ENCODE data around the gene TMEM186. TPM values are rescaled to one million over a fixed set of nuclear protein-coding genes. Genes with fewer than 3 reads are reported as not detected.

The TMEM186 gene
- polyA plus RNA-seq, 1 of the 3 experiments (the other 2 are of a cell fraction), result 13.2 TPM

DNA sequence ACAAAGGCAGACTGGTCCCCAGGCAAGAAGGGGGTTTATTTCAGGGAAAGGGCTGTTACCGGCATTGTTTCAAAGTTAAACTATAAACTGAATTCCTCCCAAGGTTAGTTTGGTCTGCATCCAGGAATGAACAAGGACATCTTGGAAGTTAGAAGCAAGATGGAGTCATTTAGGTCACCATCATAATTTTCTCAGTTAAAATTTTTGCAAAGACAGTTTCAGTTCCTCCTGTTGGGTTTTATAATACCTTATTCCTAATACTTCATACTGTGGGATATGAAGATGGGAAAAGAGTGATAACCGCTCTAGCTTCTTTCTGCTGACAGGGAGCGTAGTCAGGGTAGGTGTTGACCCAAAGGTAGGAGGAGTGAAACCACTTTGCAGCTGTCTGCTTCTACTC, 25.0 kb upstream of the TMEM186 start:
- no peaks in the 10 kb centered on the region for H3K27me3 ChIP-seq (ENCODE audit: insufficient read depth)
- CTCF ChIA-PET, result interaction anchor here (0.8 to 3.8 kb wide), 4 partner anchors 10 to 187 kb away, joined by 3 to 15 read pairs (median 5); no protein-coding TSS in a partner anchor
- no peaks in the 10 kb centered on the region for H3K9me3 ChIP-seq
- peaks cover 41% of the 10 kb centered on the region; the same call in 1 of the 2 replicates for H3K79me2 ChIP-seq (ENCODE audit: insufficient read depth)
- 98% methylated on average over 3 of the region's 3 CpGs for WGBS (ENCODE audit: low lambda C conversion rate)
- H4K20me1 ChIP-seq (ENCODE audit: insufficient read depth), result no peaks in the 10 kb centered on the region
- peak overlapping the region in 1 of 2 experiments; percentile 88; a peak in 2 of 4 replicates for H3K27ac ChIP-seq (ENCODE audit: low read depth in 2 of 2, low read length in 1 of 2)
- no peak overlapping the region for H2AFZ ChIP-seq (ENCODE audit: low read depth)
- no peaks in the 10 kb centered on the region for H3K9me2 ChIP-seq
- H3K4me3 ChIP-seq (ENCODE audit: low read depth in 2 of 2, low read length in 1 of 2), result no peak overlapping the region
- H3K4me1 ChIP-seq (ENCODE audit: control insufficient read depth in 1 of 2, insufficient read depth in 2 of 2, low read depth in 1 of 2, low read length in 1 of 2), result peaks cover 0 to 22% of the 10 kb centered on the region in 2 experiments; a peak in 3 of 4 replicates
- H3F3A ChIP-seq (replicated peaks; ENCODE audit: insufficient read depth), result peaks cover 26% of the 10 kb centered on the region
- H3K9ac ChIP-seq, result no peak overlapping the region
- H3K4me2 ChIP-seq, result no peak overlapping the region
- TF ChIP-seq RCOR1 (IDR thresholded peaks at IDR 0.05; ENCODE audit: low read length), result no peak
- no peak for TF ChIP-seq EP300 (IDR thresholded peaks at IDR 0.05; ENCODE audit: borderline replicate concordance in 1 of 2, low read depth in 1 of 2, low read length in 1 of 2)
- no peak for TF ChIP-seq JUND (IDR thresholded peaks at IDR 0.05)
- no peak for TF ChIP-seq FOXJ3 (CRISPR knock-in tag; IDR thresholded peaks at IDR 0.05)
- TF ChIP-seq NFIC (IDR thresholded peaks at IDR 0.05; ENCODE audit: borderline replicate concordance), result no peak
- TF ChIP-seq, protein P1, sequence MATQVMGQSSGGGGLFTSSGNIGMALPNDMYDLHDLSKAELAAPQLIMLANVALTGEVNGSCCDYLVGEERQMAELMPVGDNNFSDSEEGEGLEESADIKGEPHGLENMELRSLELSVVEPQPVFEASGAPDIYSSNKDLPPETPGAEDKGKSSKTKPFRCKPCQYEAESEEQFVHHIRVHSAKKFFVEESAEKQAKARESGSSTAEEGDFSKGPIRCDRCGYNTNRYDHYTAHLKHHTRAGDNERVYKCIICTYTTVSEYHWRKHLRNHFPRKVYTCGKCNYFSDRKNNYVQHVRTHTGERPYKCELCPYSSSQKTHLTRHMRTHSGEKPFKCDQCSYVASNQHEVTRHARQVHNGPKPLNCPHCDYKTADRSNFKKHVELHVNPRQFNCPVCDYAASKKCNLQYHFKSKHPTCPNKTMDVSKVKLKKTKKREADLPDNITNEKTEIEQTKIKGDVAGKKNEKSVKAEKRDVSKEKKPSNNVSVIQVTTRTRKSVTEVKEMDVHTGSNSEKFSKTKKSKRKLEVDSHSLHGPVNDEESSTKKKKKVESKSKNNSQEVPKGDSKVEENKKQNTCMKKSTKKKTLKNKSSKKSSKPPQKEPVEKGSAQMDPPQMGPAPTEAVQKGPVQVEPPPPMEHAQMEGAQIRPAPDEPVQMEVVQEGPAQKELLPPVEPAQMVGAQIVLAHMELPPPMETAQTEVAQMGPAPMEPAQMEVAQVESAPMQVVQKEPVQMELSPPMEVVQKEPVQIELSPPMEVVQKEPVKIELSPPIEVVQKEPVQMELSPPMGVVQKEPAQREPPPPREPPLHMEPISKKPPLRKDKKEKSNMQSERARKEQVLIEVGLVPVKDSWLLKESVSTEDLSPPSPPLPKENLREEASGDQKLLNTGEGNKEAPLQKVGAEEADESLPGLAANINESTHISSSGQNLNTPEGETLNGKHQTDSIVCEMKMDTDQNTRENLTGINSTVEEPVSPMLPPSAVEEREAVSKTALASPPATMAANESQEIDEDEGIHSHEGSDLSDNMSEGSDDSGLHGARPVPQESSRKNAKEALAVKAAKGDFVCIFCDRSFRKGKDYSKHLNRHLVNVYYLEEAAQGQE (IDR thresholded peaks at IDR 0.05; ENCODE audit: low read depth, low read length), result no peak
- no peak for TF ChIP-seq IRF3 (IDR thresholded peaks at IDR 0.05; ENCODE audit: low read depth, low read length)
- TF ChIP-seq FOSL2 (IDR thresholded peaks at IDR 0.05; ENCODE audit: borderline replicate concordance, low read depth), result no peak
- TF ChIP-seq TEAD4 (IDR thresholded peaks at IDR 0.05; ENCODE audit: borderline replicate concordance, insufficient read depth), result no peak
- DNase-seq, result no peak
- POLR2A ChIA-PET, result no interaction called here
- H3K36me3 ChIP-seq (replicated peaks in 1 of 2; ENCODE audit: control insufficient read depth in 1 of 2, insufficient read depth in 2 of 2, low read length in 1 of 2), result peaks cover 66 to 68% of the 10 kb centered on the region in 2 experiments

DNA sequence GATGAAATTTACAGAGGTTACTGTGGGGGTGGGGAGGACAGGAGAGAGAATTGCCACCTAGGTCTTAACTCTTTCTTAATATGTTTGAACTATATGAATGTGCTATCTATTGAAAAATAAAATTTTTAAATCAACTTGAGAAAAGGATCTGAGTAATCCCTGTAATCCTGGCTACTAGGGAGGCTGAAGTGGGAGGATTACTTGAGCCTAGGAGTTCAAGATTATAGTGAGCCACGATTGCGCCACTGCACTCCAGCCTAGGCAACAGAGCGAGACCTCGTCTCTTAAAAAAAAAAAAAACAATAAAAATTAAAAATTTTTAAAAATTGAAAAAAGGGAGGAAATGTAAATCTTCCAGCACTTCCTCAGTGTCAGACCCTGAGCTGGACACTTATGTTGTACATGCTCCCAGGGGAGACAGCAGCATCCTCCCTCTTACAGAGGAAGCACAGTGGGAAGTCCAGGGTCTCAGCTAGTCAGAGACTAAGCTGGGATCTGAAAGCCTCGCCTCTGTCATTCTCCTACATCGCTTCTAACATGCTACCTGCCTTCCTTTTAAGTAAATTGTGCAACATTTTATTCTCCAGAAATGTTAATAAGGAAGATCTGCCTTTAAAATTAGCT, 22.1 kb upstream of the TMEM186 start:
- H3K27ac ChIP-seq (ENCODE audit: low read depth in 2 of 2, low read length in 1 of 2), result no peak overlapping the region
- CTCF ChIA-PET, result interaction anchor here (0.5 to 1.2 kb wide), 3 partner anchors 28 to 61 kb away, joined by 3 to 6 read pairs (median 3); no protein-coding TSS in a partner anchor
- POLR2A ChIA-PET, result interaction anchor here (3.1 kb wide), 1 partner anchor 10 kb away, joined by 12 read pairs; no protein-coding TSS in a partner anchor
- no peaks in the 10 kb centered on the region for H4K20me1 ChIP-seq (ENCODE audit: insufficient read depth)
- H3F3A ChIP-seq (replicated peaks; ENCODE audit: insufficient read depth), result peaks cover 11% of the 10 kb centered on the region
- DNase-seq, result no peak
- H2AFZ ChIP-seq (ENCODE audit: low read depth), result no peak overlapping the region
- H3K79me2 ChIP-seq (ENCODE audit: insufficient read depth), result peaks cover 47% of the 10 kb centered on the region; the same call in 1 of the 2 replicates
- H3K9ac ChIP-seq, result no peak overlapping the region
- H3K27me3 ChIP-seq (ENCODE audit: insufficient read depth), result no peaks in the 10 kb centered on the region
- H3K4me3 ChIP-seq (ENCODE audit: low read depth in 2 of 2, low read length in 1 of 2), result no peak overlapping the region
- H3K36me3 ChIP-seq (replicated peaks in 1 of 2; ENCODE audit: control insufficient read depth in 1 of 2, insufficient read depth in 2 of 2, low read length in 1 of 2), result peaks cover 66 to 80% of the 10 kb centered on the region in 2 experiments
- no peaks in the 10 kb centered on the region for H3K9me3 ChIP-seq
- no peak overlapping the region for H3K4me2 ChIP-seq
- no peaks in the 10 kb centered on the region for H3K9me2 ChIP-seq
- no peak for TF ChIP-seq FOXJ3 (CRISPR knock-in tag; IDR thresholded peaks at IDR 0.05)
- TF ChIP-seq EP300 (IDR thresholded peaks at IDR 0.05; ENCODE audit: borderline replicate concordance in 1 of 2, low read depth in 1 of 2, low read length in 1 of 2), result no peak
- no peak for TF ChIP-seq FOSL2 (IDR thresholded peaks at IDR 0.05; ENCODE audit: borderline replicate concordance, low read depth)
- no peak for TF ChIP-seq SIN3A (IDR thresholded peaks at IDR 0.05; ENCODE audit: borderline replicate concordance, low read depth, low read length)
- TF ChIP-seq, protein P2, sequence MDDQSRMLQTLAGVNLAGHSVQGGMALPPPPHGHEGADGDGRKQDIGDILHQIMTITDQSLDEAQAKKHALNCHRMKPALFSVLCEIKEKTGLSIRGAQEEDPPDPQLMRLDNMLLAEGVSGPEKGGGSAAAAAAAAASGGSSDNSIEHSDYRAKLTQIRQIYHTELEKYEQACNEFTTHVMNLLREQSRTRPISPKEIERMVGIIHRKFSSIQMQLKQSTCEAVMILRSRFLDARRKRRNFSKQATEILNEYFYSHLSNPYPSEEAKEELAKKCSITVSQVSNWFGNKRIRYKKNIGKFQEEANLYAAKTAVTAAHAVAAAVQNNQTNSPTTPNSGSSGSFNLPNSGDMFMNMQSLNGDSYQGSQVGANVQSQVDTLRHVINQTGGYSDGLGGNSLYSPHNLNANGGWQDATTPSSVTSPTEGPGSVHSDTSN (IDR thresholded peaks at IDR 0.05), result no peak
- no peak for TF ChIP-seq MEF2A (IDR thresholded peaks at IDR 0.05; ENCODE audit: borderline replicate concordance, low read depth)
- WGBS (ENCODE audit: low lambda C conversion rate), result 96% methylated on average over 6 of the region's 6 CpGs
- H3K4me1 ChIP-seq (ENCODE audit: control insufficient read depth in 1 of 2, insufficient read depth in 2 of 2, low read depth in 1 of 2, low read length in 1 of 2), result peaks cover 0 to 12% of the 10 kb centered on the region in 2 experiments; a peak in 3 of 4 replicates
